Stomach (tissue), 4 donors: Measurements from ENCODE around the gene SDR42E2.

Experiments
- EP300 ChIP-seq: sonication (generic); formaldehyde crosslinking; IDR thresholded peaks from one replicate; pipeline ENCODE4 v1.6.1; 2017; ENCODE audit warnings: antibody characterized with exemption
- POLR2A ChIP-seq, 4 donors: fragments of 450-650 bp; IDR thresholded peaks; one replicate each; pipeline ENCODE4 v1.6.1; 2016; ENCODE audit warnings: antibody characterized with exemption in 4 of 4, control low read depth in 2 of 4, mild to moderate bottlenecking in 1 of 4, moderate library complexity in 1 of 4
- POLR2AphosphoS5 ChIP-seq, 3 donors: sonication (generic); formaldehyde crosslinking; IDR thresholded peaks; one replicate each; pipeline ENCODE4 v1.6.1; 2016; ENCODE audit warnings: antibody characterized with exemption in 3 of 3
- TF ChIP-seq, protein P1 (sequence below), 7 experiments: fragments of 450-650 bp in 4 of 7; fragments of 200-600 bp in 3 of 7; sonication (generic) in 3 of 7; IDR thresholded peaks; one replicate each; pipeline ENCODE4 v1.5.1; 2016 to 2019; ENCODE audit warnings: antibody characterized with exemption in 7 of 7, control low read depth in 2 of 7, mild to moderate bottlenecking in 1 of 7

DNA sequence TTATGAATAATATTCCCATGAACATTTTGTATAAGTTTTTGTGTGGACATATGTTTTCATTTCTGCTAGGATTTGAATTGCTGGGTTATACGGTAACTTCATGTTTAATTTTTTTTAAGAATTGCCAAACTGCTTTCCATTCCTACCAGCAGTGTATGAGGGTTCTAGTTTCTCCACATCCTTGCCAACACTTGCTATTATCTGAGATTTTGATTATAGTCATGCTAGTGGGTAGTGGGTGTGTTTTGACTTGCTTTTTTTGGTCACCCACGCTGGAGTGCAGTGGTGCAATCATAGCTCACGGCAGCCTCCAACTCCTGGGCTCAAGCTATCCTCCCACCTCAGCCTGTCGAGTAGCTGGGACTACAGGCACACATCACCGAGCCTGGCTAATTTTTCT, 40.8 kb downstream of the SDR42E2 start:
- TF ChIP-seq EP300 (no peak), POLR2A (IDR thresholded peaks at IDR 0.05) (no peak), POLR2AphosphoS5 (IDR thresholded peaks at IDR 0.05) (no peak)
- TF ChIP-seq, protein P1, sequence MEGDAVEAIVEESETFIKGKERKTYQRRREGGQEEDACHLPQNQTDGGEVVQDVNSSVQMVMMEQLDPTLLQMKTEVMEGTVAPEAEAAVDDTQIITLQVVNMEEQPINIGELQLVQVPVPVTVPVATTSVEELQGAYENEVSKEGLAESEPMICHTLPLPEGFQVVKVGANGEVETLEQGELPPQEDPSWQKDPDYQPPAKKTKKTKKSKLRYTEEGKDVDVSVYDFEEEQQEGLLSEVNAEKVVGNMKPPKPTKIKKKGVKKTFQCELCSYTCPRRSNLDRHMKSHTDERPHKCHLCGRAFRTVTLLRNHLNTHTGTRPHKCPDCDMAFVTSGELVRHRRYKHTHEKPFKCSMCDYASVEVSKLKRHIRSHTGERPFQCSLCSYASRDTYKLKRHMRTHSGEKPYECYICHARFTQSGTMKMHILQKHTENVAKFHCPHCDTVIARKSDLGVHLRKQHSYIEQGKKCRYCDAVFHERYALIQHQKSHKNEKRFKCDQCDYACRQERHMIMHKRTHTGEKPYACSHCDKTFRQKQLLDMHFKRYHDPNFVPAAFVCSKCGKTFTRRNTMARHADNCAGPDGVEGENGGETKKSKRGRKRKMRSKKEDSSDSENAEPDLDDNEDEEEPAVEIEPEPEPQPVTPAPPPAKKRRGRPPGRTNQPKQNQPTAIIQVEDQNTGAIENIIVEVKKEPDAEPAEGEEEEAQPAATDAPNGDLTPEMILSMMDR (IDR thresholded peaks at IDR 0.05) = no peak
